HG03521 (cell line): Measurements from ENCODE around the gene LY6G5C.

Source experiments
- ATAC-seq: cut with Tn5 transposase; IDR thresholded peaks from one replicate; pipeline ENCODE4 v1.9.1; 2021; ENCODE audit warnings: mild to moderate bottlenecking, moderate library complexity; ENCODE audit not compliant: unreplicated experiment

Gene LY6G5C

DNA sequence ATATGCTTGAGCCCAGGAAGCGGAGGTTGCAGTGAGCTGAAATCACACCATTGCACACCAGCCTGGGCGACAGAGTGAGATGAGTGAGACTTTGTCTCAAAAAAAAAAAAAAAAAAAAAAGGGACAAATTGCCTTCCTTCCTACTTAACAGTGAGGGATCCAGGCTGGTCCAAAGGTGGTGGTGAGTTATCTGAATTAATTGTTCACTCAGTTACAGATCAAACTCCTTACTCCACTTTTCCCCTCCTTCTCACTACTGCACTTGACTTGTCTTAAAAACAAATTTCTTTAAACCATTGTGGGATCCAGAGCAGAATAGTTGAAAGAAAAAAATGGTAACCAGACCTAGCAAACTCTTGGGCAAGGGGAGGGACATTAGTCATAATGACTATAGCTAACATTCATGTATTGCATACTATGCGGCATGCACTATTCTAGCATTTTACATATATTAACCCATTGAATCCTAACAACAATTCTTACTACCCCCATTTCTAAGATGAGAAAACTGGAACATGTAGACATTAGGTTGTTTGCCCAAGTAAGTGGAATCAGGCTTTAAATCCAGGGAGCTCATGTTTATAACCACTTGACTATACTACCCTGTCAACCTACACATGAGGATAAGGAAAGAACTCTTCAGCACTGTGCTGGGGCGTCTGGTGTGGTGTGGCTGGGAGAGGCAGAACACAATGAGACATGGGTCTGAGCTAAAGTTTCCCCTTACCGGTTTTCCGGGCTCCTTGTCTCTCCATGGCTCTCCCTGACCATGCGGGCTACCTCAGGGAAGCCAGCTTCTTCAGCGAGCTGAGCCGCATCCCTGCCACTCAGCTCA lies 17.5 kb downstream of the LY6G5C start:
- ATAC-seq = no peak

GRCh38 chr6:31662124-31662723 lies 18.6 kb downstream of the LY6G5C start:
- ATAC-seq = no peak

DNA sequence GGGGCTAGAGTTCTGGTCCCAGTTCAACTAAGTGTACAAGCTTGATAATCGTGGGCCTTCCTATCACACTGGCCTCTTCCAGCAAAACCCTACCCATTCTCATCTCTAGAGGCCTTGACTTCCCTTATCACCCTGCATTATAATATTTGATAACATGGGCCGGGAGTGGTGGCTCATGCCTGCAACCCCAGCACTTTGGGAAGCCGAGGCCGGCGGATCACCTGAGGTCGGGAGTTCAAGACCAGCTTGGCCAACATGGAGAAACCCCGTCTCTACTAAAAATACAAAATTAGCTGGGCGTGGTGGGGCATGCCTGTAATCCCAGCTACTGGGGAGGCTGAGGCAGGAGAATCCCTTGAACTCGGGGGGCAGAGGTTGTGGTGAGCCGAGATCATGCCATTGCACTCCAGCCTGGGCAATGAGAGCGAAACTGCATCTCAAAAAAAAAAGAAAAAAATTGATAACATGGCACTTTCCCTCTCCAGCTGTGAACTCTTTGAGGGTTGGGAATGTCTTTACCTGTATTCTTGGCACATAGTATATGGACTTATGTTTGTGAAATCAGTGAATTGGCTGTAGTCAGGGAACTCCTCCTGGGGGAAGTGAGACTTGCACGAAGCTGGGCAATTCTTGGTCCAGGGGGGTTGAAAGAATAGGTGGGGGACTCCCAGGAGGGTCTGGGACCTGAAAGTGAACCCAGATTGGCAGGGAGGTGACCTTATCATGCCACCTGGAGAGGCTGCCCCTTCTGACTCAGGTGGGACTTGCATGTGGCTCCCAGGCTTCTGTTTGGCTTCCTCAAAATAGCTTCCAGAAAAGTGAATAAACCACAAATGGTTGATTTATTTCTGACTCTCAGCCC lies 19.4 kb downstream of the LY6G5C start:
- ATAC-seq = no peak

GRCh38 chr6:31660381-31661261 lies 20.2 kb downstream of the LY6G5C start, which contains the start of gene C6orf47:
Gene C6orf47, minus strand, starts transcription at chr6:31660778. Its CDS starts 831 bp downstream, at chr6:31659947.
- ATAC-seq = peak; percentile 38

DNA sequence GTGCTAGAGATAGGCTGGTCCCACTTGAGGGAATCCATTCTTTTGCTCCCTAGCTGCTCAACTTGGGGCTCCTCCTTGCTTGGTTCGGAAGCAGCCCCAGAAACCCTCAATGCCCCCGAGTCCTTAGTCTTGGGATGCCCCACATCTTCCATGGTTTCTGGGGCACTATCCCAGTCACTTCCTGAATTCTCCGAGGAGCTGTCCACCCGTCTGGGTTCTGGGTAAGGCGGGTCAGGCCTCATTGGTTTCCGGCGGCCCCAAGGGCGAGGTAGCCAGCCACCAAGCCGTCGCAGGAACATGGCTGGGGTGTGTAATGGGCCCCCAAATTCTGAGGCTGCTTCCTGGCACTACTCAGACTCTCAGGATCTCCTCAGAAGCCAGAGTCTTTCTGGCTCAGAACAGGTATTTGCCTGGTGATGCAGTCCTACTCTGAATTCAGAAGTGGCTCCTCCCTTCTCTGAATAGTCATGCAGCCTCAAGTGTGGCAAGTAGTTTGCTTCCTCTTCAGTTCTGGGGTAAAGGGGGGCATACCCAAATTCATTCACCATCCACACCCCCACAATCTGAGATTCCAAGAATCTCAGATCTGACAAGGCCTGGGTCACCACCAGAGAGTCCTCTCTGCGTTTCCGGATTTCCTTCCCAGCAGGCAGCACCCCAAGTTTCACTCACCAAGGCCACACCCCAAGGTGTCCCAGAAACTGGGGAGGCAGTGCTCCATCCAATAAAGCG lies 21.1 kb downstream of the LY6G5C start:
- no peak for ATAC-seq

DNA sequence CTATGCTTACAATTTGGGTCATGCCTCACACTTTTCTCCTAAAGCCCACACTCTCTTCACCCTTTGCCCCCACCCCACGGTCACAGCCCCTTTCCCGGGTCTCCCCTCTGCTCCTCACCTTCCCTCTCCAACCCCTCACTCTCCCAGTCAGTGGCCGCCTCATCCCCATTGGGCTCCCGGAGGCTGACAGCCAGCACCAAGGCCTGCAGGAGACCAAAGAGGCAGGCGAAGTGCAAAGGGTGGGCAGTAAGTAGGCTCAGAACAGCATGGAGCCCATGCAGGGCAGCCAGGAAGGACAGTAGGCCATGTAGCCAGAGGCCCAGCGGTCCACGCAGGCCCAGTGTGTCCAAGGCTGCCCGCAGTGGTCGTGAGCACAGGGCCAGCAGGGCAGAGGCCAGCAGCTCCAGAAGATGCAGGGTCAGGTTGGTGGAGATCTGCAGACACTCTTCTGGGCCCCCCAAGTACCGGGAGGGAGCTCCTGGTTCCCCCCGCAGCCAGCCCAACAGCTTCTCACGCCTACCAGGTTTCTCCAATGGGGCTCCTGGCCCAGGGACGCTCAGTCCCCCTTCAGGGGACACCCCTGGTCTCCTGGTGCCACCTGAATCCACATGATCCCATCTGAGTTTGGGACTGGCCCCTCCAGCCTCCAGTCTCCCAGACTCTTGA lies 21.8 kb downstream of the LY6G5C start:
- no peak for ATAC-seq

GRCh38 chr6:31658158-31658688 lies 22.6 kb downstream of the LY6G5C start:
- no peak for ATAC-seq

DNA sequence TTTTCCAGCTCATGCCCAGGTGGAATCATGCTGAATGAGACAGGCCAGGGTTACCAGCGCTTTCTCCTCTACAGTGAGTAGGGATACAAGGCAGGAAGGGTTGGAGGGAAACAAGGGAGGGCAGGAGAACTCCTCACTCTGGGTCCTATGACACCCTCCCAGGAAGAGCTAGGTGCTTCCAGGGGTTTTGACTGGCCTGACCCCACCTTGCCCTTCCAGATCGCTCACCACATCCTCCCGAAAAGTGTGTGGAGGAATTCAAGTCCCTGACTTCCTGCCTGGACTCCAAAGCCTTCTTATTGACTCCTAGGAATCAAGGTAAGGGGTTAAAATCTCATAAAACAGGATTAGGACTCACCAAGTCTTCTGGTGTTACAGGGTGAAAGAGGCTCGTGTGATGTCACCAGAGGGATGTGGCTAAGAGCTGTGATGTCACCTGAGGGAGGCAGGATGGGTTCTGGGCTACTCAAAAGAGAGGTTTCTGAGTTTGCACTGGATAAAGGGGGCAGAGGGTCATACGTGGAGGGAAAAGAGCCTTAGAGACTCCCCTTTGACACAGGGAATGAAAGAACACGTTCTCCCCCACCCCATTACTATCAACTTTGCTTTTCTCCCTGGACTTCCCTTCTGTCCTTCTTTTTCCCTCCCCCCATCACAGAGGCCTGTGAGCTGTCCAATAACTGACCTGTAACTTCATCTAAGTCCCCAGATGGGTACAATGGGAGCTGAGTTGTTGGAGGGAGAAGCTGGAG lies 23.3 kb downstream of the LY6G5C start:
- no peak for ATAC-seq

DNA sequence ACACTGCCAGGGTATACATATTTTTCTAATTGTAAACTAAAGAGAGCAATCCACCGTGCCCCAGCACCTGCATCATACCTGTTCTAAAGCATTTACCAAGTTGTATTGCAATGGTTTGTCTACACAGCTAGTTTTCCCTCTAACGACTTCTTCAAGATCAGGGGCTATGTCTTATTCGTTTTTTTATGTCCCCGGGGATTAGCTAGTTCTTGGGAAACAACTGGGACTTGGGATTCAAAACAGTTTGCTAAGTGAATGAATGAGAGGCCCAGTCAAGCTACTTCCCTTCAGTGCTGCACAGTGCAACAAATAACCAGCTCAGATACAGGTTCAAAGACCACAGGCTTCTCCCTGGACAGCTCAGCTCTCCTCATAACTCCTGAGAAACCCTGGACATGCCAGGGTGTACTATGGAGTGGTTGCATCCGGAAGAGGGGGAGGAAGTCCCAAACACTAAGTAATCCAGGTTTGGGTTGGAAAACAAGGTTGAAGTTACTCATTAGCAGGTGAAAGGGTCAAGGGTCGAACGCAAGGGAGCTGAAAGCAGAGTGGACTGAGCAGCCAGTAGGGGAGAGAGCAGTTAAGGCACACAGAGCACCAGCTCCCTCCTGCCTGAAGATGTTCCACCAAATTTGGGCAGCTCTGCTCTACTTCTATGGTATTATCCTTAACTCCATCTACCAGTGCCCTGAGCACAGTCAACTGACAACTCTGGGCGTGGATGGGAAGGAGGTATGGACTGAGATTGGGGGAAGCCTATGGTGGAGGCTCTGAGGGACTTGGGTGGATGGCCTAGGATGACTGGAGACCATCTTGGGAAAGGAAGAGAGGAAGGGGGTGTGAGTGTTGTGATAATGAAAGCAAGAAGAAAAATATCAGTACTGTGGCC lies 25.3 kb downstream of the LY6G5C start, which contains the start of gene APOM:
APOM (plus strand) TSS at position 546 of the 889 bp plus-strand sequence; CDS start at position 619, 73 bp downstream.
- no peak for ATAC-seq

DNA sequence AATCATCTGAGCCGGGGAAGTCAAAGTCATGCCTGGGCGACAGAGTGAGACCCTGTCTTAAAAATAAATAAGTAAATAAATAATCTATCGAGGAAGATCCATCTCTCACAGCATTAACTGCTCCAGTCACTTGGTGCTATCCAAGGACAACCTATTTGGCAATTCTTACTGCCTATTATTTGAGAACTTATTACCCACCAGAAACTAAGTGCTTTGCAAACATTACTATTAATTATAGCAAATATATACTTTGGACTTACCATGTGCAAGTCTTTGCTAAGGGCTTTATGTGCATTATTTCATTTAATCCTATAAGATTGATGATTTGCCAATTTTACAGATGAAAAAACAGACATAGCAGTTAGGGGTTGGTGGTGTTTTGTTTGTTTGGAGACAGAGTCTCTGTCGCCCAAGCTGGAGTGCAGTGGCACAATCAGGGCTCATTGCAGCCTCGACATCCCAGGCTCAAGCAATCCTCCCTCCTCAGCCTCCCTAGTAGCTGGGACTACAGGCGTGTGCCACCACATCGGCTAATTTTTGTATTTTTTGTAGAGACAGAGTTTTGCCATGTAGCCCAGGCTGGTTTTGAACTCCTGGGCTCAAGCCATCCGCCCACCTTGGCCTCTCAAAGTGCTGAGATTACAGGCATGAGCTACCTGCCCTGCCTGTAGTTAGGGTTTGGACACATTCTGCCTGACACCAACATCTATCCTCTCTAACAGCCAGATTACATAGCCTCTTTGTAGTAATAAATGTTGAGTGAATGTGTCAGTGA lies 26.1 kb downstream of the LY6G5C start:
- no peak for ATAC-seq

DNA sequence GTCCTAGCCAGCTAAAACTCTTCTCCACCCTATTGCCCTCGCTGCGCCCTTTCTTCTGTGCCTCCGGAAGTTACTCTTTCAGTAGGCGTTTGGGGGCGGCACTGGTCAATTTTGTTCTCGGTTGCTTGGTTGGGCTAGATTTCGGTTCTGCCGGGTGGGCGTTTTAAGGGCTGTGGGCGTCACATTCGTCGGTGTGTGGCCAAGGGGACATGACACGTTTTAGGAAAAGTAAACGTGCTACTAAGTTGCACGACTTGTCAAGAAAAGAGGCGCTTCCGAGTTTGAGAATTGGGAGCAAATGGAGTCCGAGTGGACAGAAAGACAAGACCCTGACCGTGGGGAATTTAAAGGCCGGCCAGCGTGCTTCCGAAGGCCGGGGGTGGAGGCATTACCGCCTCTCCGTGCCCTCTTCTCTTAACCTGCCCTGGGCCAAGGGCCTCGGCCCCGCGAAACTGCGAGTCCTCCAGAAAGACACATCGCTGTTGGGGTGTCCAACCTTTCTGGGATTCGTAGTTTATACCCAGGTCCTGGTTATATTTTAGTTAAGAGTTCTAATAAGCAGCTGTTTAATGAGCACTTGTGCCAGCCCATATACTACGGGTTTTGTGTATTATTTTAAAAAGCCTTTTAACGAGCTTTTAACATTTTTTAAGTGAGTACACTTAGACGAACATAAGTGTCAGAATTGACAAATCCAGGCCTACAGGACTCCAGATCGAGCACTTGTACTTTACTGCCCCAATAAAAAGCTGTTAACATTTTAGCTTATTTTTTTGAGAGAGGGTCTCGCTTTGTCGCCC lies 27.7 kb downstream of the LY6G5C start:
- ATAC-seq = peak; percentile 51

- ATAC-seq = peak; percentile 8
Measured at GRCh38 chr6:31651602-31652191, 29.2 kb downstream of the LY6G5C start.

- ATAC-seq = no peak
Measured at GRCh38 chr6:31645325-31645724, 35.5 kb downstream of the LY6G5C start.

DNA sequence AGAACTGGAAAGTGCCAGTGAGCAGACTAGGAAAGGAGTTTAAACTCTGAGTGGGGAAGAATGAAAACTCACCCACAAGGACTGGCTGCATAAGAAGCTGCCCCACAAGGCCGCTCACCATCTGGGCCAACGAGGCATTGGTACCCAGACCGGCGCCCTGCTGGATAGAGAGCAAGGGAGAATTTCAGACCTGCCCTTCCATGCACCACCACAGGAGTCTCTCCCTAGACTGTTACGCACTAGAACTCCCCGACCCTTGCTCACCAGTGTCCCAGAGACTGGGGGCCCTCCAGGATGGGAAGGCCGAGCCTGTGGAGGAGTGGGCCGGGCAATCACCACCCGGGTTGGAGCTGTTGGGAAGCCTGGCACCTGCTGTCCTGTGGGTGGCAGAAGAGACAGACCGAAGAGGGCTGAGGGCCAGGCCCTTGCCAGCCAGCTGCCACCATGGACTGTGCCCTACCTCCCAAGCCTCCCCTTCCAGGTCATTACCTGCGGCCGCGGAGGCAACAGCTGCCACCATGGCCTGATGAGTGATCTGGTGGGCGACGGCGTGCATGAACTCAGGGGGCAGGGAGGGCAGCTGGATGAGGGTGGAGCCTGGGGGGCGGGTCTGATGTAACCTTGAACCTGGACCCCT lies 36.9 kb downstream of the LY6G5C start:
- ATAC-seq = no peak
